DND-41 (cell line): ENCODE measurements around the gene KCNB1.

Experiments
- ATAC-seq: fragments of 200-7000 bp; cut with Tn5 transposase; 3 replicates; pipeline ENCODE4 v1.9.1; 2021; ENCODE audit warnings: low read depth; ENCODE audit not compliant: insufficient read depth
- DNase-seq: peaks from one replicate; pipeline ENCODE4 v3.0.0-alpha.2; 2020
- H2AFZ ChIP-seq: 2 replicates; pipeline ENCODE4 v1.6.0; 2012; ENCODE audit warnings: low read depth, low read length
- H3K27ac ChIP-seq: 2 replicates; pipeline ENCODE4 v1.5.1; 2012; ENCODE audit warnings: low read length, inconsistent platforms
- H3K27me3 ChIP-seq: fragments of 200-600 bp; sonication (generic); 2 replicates; pipeline ENCODE4 v1.6.0; 2012; ENCODE audit warnings: low read length, mild to moderate bottlenecking, inconsistent platforms; ENCODE audit not compliant: insufficient read depth, poor library complexity
- H3K36me3 ChIP-seq: 2 replicates; pipeline ENCODE4 v1.5.1; 2012; ENCODE audit warnings: low read length, inconsistent platforms; ENCODE audit not compliant: insufficient read depth
- H3K4me1 ChIP-seq: 2 replicates; pipeline ENCODE4 v1.5.1; 2012; ENCODE audit warnings: mild to moderate bottlenecking, low read length; ENCODE audit not compliant: insufficient read depth
- H3K4me2 ChIP-seq: 2 replicates; pipeline ENCODE4 v1.6.0; 2012; ENCODE audit warnings: mild to moderate bottlenecking, moderate library complexity, low read length, inconsistent platforms; ENCODE audit not compliant: insufficient read depth
- H3K4me3 ChIP-seq, 2 experiments: fragments of 200-600 bp in 1 of 2; shearing (Covaris generic) in 1 of 2; 2 replicates each; pipeline ENCODE4 v1.5.1; 2012 to 2016; ENCODE audit warnings: inconsistent platforms in 2 of 2, low read length in 2 of 2, mild to moderate bottlenecking in 2 of 2, low read depth in 1 of 2, moderate library complexity in 1 of 2
- H3K79me2 ChIP-seq: 2 replicates; pipeline ENCODE4 v1.6.0; 2012; ENCODE audit warnings: low read length, inconsistent platforms; ENCODE audit not compliant: insufficient read depth
- H3K9ac ChIP-seq: 2 replicates; pipeline ENCODE4 v1.6.0; 2012; ENCODE audit warnings: low read depth, mild to moderate bottlenecking, inconsistent platforms, low read length, moderate library complexity
- H3K9me3 ChIP-seq: 2 replicates; pipeline ENCODE4 v1.5.1; 2012; ENCODE audit warnings: low read length, moderate library complexity, mild to moderate bottlenecking, inconsistent platforms; ENCODE audit not compliant: insufficient read depth, severe bottlenecking
- H4K20me1 ChIP-seq: 2 replicates; pipeline ENCODE4 v1.6.0; 2012; ENCODE audit warnings: low read length; ENCODE audit not compliant: insufficient read depth
- CTCF ChIP-seq: IDR thresholded peaks from 2 replicates; pipeline ENCODE4 v1.5.1; 2012; ENCODE audit warnings: borderline replicate concordance, low read length, moderate library complexity, mild to moderate bottlenecking; ENCODE audit not compliant: poor library complexity, severe bottlenecking; ENCODE audit errors: extremely low read depth
- EZH2 ChIP-seq: IDR thresholded peaks from 3 replicates; pipeline ENCODE4 v1.6.1; 2012; ENCODE audit warnings: borderline replicate concordance, low read depth, mild to moderate bottlenecking, moderate library complexity, low read length, inconsistent platforms; ENCODE audit not compliant: severe bottlenecking

KCNB1 gene

GRCh38 chr20:49503176-49503575 is 20.7 kb upstream of the KCNB1 start:
- DNase-seq (no peak), ATAC-seq (no peak)
- H3K4me2 ChIP-seq: no peak overlapping the region
- no peak overlapping the region for H3K9ac ChIP-seq
- H2AFZ ChIP-seq: no peak overlapping the region
- no peak overlapping the region for H3K4me3 ChIP-seq
- H3K9me3 ChIP-seq: no peaks in the 10 kb centered on the region
- peaks cover 6% of the 10 kb centered on the region; the same call in 1 of the 2 replicates for H4K20me1 ChIP-seq
- no peak overlapping the region for H3K27ac ChIP-seq
- no peaks in the 10 kb centered on the region for H3K4me1 ChIP-seq
- H3K79me2 ChIP-seq: no peaks in the 10 kb centered on the region
- no peaks in the 10 kb centered on the region for H3K36me3 ChIP-seq
- H3K27me3 ChIP-seq: peaks cover 24% of the 10 kb centered on the region
- TF ChIP-seq EZH2 (no peak), CTCF (no peak)

GRCh38 chr20:49501917-49502316 is 19.4 kb upstream of the KCNB1 start:
- ATAC-seq: no peak
- Histone ChIP-seq H3K4me1 (no peaks in the 10 kb centered on the region), H3K4me3 (no peak overlapping the region), H3K36me3 (no peaks in the 10 kb centered on the region), H3K4me2 (no peak overlapping the region), H3K9ac (no peak overlapping the region), H3K9me3 (no peaks in the 10 kb centered on the region), H4K20me1 (peaks cover 3% of the 10 kb centered on the region; the same call in 1 of the 2 replicates), H3K79me2 (no peaks in the 10 kb centered on the region), H2AFZ (no peak overlapping the region), H3K27me3 (peaks cover 19% of the 10 kb centered on the region), H3K27ac (no peak overlapping the region)
- no peak for TF ChIP-seq EZH2
- no peak for TF ChIP-seq CTCF
- DNase-seq: no peak

- no peak overlapping the region for H3K4me3 ChIP-seq
- no peak overlapping the region for H3K4me2 ChIP-seq
- no peak for DNase-seq
- no peaks in the 10 kb centered on the region for H3K4me1 ChIP-seq
- no peak for TF ChIP-seq EZH2
- TF ChIP-seq CTCF: no peak
- H3K79me2 ChIP-seq: no peaks in the 10 kb centered on the region
- ATAC-seq: no peak
- peaks cover 22% of the 10 kb centered on the region for H3K27me3 ChIP-seq
- H3K36me3 ChIP-seq: no peaks in the 10 kb centered on the region
- no peak overlapping the region for H3K27ac ChIP-seq
- H3K9ac ChIP-seq: no peak overlapping the region
- no peaks in the 10 kb centered on the region for H3K9me3 ChIP-seq
- H4K20me1 ChIP-seq: peaks cover 3% of the 10 kb centered on the region; the same call in 1 of the 2 replicates
- H2AFZ ChIP-seq: no peak overlapping the region
These were observed 14.9 kb upstream of the KCNB1 start for GRCh38 chr20:49497398-49497669.
